Gastroesophageal sphincter (tissue), 4 donors: ENCODE measurements around the gene HSD17B8. TPM values are rescaled to one million over a fixed set of nuclear protein-coding genes. Genes with fewer than 3 reads are reported as not detected.

Experiments
- ATAC-seq: fragments of 150-250 bp; one replicate; pipeline ENCODE4 v1.9.1; 2016; ENCODE audit warnings: mild to moderate bottlenecking, moderate library complexity
- H3K27ac ChIP-seq, 4 donors: fragments of 200-600 bp; sonication (generic) in 3 of 4; 1 replicate in 3 of 4; 2 replicates in 1 of 4; pipeline ENCODE4 v1.5.1; 2016 to 2019
- H3K27me3 ChIP-seq: fragments of 200-600 bp; sonication (generic); one replicate; pipeline ENCODE4 v1.5.1; 2019
- H3K36me3 ChIP-seq, 2 donors: fragments of 200-600 bp; sonication (generic); one replicate each; pipeline ENCODE4 v1.5.1; 2019; ENCODE audit warnings: control low read depth in 1 of 2
- H3K4me1 ChIP-seq, 3 donors: fragments of 200-600 bp; sonication (generic); 1 replicate in 2 of 3; 2 replicates in 1 of 3; pipeline ENCODE4 v1.5.1; 2016 to 2019; ENCODE audit warnings: control low read depth in 2 of 3
- H3K4me3 ChIP-seq, 2 donors: fragments of 200-600 bp; sonication (generic); one replicate each; pipeline ENCODE4 v1.5.1; 2019; ENCODE audit warnings: mild to moderate bottlenecking in 1 of 2, moderate library complexity in 1 of 2
- H3K9me3 ChIP-seq, 3 donors: fragments of 200-600 bp; sonication (generic); one replicate each; pipeline ENCODE4 v1.5.1; 2017 to 2019; ENCODE audit warnings: control low read depth in 2 of 3
- CTCF ChIP-seq, 4 experiments: fragments of 200-600 bp in 2 of 4; fragments of 450-650 bp in 2 of 4; sonication (generic) in 1 of 4; IDR thresholded peaks; one replicate each; pipeline ENCODE4 v1.5.1; 2017 to 2019; ENCODE audit warnings: antibody characterized with exemption in 4 of 4, mild to moderate bottlenecking in 2 of 4, moderate library complexity in 2 of 4
- EP300 ChIP-seq: sonication (generic); formaldehyde crosslinking; IDR thresholded peaks from one replicate; pipeline ENCODE4 v1.6.1; 2017; ENCODE audit warnings: antibody characterized with exemption, mild to moderate bottlenecking
- POLR2A ChIP-seq, 2 donors: fragments of 450-650 bp; IDR thresholded peaks; one replicate each; pipeline ENCODE4 v1.6.1; 2017; ENCODE audit warnings: antibody characterized with exemption in 2 of 2, mild to moderate bottlenecking in 2 of 2, moderate library complexity in 1 of 2
- POLR2AphosphoS5 ChIP-seq: sonication (generic); formaldehyde crosslinking; IDR thresholded peaks from one replicate; pipeline ENCODE4 v1.6.1; 2017; ENCODE audit warnings: antibody characterized with exemption
- WGBS, 2 donors: methylation state at CpG; one replicate each; pipeline ENCODE4 v1.1.5; 2018; ENCODE audit warnings: low coverage in 1 of 2; 5-methylcytosine and 5-hydroxymethylcytosine counted together
- total RNA-seq, 4 donors: library from RNA; depleted of rRNA; stranded (reverse); fragments of >200 nt; gene quantifications; one replicate each; pipeline ENCODE4 v1.1.0, GENCODE V29; 2016

The HSD17B8 gene
- total RNA-seq, 4 donors from 2014 or later, result 2.2 to 16.1 (median 12.2) TPM

GRCh38 chr6:33236328-33236727, 31.9 kb downstream of the HSD17B8 start:
- no peaks in the 10 kb centered on the region for H3K9me3 ChIP-seq
- H3K27me3 ChIP-seq, result peaks cover 76% of the 10 kb centered on the region
- no peak overlapping the region for H3K27ac ChIP-seq
- no peak overlapping the region for H3K4me3 ChIP-seq
- no peak for ATAC-seq
- no peaks in the 10 kb centered on the region for H3K4me1 ChIP-seq
- TF ChIP-seq EP300, result no peak
- TF ChIP-seq CTCF (IDR thresholded peaks at IDR 0.05), result no peak
- TF ChIP-seq POLR2A (IDR thresholded peaks at IDR 0.05), result no peak
- TF ChIP-seq POLR2AphosphoS5, result no peak
- H3K36me3 ChIP-seq, result no peaks in the 10 kb centered on the region

GRCh38 chr6:33236852-33237251, 32.4 kb downstream of the HSD17B8 start:
- 76 to 92% methylated on average over 4 to 6 of the region's 6 CpGs for WGBS, 2 donors
- no peak for ATAC-seq
- TF ChIP-seq POLR2A (IDR thresholded peaks at IDR 0.05) (no peak), POLR2AphosphoS5 (no peak), EP300 (no peak), CTCF (IDR thresholded peaks at IDR 0.05) (no peak)
- H3K4me3 ChIP-seq, result no peak overlapping the region
- H3K27me3 ChIP-seq, result peaks cover 71% of the 10 kb centered on the region
- no peak overlapping the region for H3K27ac ChIP-seq
- no peaks in the 10 kb centered on the region for H3K4me1 ChIP-seq
- no peaks in the 10 kb centered on the region for H3K9me3 ChIP-seq
- H3K36me3 ChIP-seq, result no peaks in the 10 kb centered on the region

- Histone ChIP-seq H3K4me1 (no peaks in the 10 kb centered on the region), H3K27me3 (peaks cover 66% of the 10 kb centered on the region), H3K4me3 (no peak overlapping the region), H3K9me3 (no peaks in the 10 kb centered on the region), H3K36me3 (no peaks in the 10 kb centered on the region), H3K27ac (no peak overlapping the region)
- 64 to 67% methylated on average over 2 of the region's 2 CpGs for WGBS, 2 donors
- TF ChIP-seq POLR2AphosphoS5, result no peak
- TF ChIP-seq POLR2A (IDR thresholded peaks at IDR 0.05), result no peak
- TF ChIP-seq CTCF (IDR thresholded peaks at IDR 0.05), result no peak
- no peak for ATAC-seq
Observed at GRCh38 chr6:33237741-33238140, 33.3 kb downstream of the HSD17B8 start.

GRCh38 chr6:33241968-33242367, 37.5 kb downstream of the HSD17B8 start:
- no peak for ATAC-seq
- TF ChIP-seq CTCF (IDR thresholded peaks at IDR 0.05), result no peak
- TF ChIP-seq POLR2AphosphoS5, result no peak
- TF ChIP-seq POLR2A (IDR thresholded peaks at IDR 0.05), result no peak
- TF ChIP-seq EP300, result no peak
- Histone ChIP-seq H3K27ac (no peak overlapping the region), H3K9me3 (no peaks in the 10 kb centered on the region), H3K36me3 (no peaks in the 10 kb centered on the region), H3K4me1 (no peaks in the 10 kb centered on the region), H3K27me3 (peaks cover 51% of the 10 kb centered on the region), H3K4me3 (no peak overlapping the region)
- WGBS, 2 donors, result 44 to 47% methylated on average over 3 of the region's 3 CpGs

- 13 to 50% methylated on average over 1 of the region's 1 CpG for WGBS, 2 donors
- Histone ChIP-seq H3K4me3 (no peak overlapping the region), H3K36me3 (no peaks in the 10 kb centered on the region), H3K27me3 (peaks cover 40% of the 10 kb centered on the region), H3K4me1 (peaks cover 0 to 9% (median 6%) of the 10 kb centered on the region in 3 donors), H3K27ac (no peak overlapping the region), H3K9me3 (no peaks in the 10 kb centered on the region)
- TF ChIP-seq CTCF (IDR thresholded peaks at IDR 0.05) (no peak), POLR2AphosphoS5 (no peak), POLR2A (IDR thresholded peaks at IDR 0.05) (no peak)
- no peak for ATAC-seq
Observed at GRCh38 chr6:33243476-33243875, 39.0 kb downstream of the HSD17B8 start.
